ENCODE data around the gene ZFAND6.
"Not testable (repeated sequence)": the region's sequence is repeated elsewhere in the genome, so short reads cannot be mapped to it uniquely, and the experiment has no call there.

Gene ZFAND6

GRCh38 chr15:80099662-80100061 lies 40.2 kb downstream of the ZFAND6 start:
- not testable (repeated sequence) for DNase-seq

DNA sequence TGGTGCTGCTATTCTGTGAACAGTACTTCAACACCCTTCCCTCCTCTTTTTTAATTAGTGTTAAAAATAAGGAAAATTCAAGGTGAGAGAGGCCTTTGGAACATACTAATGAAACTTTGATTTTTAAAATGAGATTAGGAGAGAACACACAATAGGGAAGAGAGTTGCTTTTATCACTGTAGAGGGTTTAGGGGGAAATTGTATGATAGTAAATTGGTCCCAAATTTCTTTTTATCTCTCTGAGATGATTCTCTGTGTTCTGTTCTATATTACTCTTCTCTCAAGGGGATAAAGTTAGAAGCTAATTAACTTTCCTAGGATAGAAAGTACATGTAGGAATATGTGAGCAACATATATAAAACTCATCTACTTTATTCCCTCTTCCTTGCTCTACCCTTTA lies 40.8 kb downstream of the ZFAND6 start:
- no peak for DNase-seq

DNA sequence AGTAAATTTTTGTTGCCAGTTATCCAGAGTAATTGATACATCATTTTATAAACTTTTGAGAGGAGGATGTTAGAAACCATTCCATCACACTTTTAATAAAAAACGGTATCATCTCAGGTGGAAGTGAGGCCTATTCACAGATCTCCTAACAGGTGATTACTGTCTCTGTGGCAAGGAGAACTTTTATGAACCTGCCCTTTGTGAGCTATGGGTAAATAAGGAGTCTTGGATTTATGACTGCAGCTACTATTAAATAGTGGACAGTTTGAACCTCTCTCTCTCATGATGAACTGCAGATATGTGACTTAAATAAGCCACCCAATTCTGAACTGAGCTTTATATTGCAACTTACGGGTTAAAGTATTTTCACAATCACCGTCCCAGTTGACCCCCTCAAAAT lies 45.7 kb downstream of the ZFAND6 start:
- no peak for DNase-seq

GRCh38 chr15:80105595-80105994 lies 46.1 kb downstream of the ZFAND6 start:
- no peak for DNase-seq

- no peak for DNase-seq
Observed at GRCh38 chr15:80106051-80106450, 46.6 kb downstream of the ZFAND6 start.

DNA sequence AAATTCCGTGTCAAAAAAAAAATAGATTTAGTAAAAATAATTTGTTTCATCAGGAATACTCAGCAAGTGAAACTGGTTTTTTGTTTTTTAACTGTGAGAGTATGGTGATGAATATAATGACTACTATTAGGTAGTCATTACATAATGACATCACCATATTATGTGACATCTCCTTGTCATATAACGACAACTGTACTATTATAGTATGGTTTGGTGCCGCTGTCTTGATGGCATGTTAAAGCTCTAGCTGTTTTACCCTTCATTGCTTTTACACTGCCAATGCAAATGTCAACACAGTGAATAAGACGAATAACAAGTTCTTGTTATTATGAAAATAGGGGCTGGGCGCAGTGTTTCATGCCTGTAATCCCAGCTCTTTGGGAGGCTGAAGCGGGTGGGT lies 47.7 kb downstream of the ZFAND6 start:
- no peak for DNase-seq

DNA sequence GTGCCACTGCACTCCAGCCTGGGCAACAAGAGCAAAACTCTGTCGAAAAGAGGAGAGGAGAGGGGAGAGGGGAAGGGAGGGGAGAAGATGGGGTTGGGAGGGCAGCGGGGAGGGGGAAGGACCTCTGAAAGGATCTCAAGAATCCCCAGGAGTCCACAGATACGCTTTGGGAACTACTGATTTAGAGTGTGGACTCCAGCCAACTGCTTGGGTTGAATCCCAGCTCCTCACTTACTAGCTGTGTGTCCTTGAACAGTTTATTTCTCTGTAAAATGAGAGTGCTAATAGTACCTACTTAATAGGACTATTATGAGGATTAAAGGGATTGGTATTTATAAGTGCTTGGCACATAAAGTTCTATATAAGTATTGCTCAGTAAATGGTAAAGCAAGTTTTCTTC lies 48.3 kb downstream of the ZFAND6 start:
- no peak for DNase-seq

DNA sequence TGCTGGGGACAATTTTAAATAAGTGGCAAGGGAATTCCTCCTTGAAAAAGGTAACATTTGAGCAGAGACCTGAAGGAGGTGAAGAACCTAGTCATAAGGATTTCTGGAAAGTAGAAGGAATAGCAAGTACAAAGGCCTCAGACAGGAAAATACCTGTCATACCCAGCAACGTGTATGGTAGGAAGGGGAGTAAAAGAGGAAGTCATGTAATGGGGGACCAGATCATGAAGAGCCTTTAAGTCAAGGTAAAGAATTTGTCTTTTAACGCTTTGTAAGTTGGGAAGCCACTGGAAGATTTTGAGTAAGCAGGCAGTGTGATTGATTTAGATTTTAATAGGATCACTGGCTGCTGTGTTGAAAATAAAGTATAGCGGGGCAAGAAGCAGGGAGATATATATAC lies 49.9 kb downstream of the ZFAND6 start:
- no peak for DNase-seq

- DNase-seq, result no peak
Observed at GRCh38 chr15:80110920-80111319, 51.4 kb downstream of the ZFAND6 start.

DNA sequence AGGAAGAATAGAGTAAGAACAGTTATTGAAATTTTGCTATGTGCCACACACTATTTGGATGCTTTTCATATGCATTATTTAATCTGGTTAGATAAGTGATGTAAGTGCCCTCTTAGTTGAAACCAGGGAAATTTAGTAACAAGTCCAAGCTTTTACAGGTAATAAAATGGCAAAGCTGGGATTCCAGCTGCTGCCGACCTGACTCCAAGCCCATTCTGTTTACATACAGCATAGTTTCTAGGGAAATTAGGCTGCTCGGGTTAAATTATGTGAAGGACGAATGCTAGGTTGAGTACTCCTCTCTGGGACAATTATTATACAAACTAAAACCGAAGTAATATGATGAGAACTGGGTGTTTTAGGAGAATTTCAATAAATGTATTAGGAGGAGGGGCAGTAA lies 54.6 kb downstream of the ZFAND6 start:
- DNase-seq, result no peak

DNA sequence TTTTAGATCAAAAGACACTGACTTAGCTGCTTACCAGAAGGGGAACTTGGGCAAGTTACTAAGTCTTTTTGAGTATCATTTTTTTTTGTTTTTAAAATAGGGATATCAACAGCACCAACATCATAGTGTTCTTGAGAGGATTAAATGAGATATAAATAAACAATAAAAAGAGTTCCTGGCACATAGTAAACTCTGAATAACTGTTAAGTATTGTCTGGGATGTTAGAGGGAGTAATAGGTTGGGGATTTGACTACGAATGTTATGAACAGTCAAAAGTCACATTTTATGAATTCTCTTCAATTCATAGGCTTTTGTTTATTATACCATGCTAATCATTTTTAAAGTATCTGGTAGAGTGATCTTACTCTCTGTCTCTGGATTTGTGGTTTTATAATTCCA lies 55.5 kb downstream of the ZFAND6 start:
- DNase-seq, result no peak

DNA sequence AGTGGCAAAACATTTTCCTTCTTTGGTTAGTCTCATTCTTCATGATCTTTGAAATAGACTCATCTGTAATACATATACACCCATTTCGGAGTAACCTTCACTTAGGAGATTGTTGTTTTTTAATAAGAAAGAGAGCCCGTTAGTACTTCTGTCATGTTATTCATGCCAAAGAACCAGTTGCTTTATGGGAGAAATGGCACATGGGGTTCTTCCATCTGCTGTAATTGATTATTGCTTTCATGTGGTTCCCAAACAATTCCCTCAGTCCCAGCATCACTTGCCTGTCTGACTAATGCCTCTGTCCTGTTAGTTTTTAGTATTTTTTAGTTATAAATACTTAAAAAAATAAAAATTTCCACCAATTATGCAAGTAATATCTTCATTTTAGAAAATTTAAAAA lies 59.5 kb downstream of the ZFAND6 start:
- DNase-seq, result no peak

DNA sequence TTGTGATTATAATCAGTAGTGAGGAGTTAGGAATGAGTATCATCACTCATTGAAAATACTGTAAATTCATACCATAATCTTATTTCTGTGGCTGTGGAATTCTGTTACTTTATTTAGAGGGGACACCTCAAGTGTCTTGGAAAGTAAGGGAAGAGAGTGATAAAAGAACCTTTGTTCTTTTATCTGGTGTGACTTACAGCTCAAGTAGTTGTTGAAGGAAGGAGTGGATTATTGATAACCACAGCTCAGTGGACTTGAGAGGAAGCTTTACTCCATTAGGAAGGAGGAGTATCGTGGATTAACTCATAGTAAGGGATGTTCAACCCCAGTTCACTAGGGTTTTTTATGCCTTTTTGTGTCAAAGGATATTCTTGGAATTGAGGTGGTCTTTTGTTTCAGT lies 61.2 kb downstream of the ZFAND6 start:
- DNase-seq, result no peak

- DNase-seq, result no peak
Observed at GRCh38 chr15:80121546-80121945, 62.1 kb downstream of the ZFAND6 start.

DNA sequence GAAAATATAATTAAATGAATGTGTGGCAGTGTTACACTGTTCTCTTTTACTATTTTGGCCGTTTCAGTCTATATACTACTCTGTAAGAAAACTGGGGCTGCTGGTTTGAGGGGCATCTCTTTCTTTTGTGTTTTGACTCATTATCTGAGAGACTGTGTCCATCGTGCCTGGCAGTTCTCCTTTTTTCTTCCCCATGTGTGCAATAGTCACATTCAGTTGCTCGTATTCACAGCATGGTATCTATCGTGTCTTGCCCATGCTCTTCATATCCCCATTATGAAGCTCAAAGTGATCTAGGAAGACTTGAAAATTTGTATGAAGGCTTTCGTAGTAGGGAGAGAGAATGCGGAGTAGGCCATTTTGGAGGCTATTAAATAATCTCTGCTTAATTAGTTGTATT lies 63.6 kb downstream of the ZFAND6 start:
- DNase-seq, result no peak

DNA sequence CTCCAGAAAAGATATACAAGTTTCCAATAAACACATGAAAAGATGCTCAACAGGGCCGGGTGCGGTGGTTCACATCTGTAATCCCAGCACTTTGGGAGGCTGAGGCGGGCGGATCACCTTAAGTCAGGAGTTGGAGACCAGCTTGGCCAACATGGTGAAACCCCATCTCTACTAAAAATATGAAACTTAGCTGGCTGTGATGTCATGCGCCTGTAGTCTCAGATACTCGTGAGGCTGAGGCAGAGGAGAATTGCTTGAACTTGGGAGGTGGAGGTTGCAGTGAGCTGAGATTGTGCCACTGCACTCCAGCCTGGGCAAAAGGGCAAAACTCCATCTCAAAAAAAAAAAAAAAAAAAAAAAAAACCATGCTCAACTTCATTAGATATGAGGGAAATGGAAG lies 67.8 kb downstream of the ZFAND6 start:
- not testable (repeated sequence) for DNase-seq

- no peak for DNase-seq
Observed at GRCh38 chr15:80127911-80128310, 68.4 kb downstream of the ZFAND6 start.

GRCh38 chr15:80132382-80132781 lies 72.9 kb downstream of the ZFAND6 start:
- DNase-seq, result no peak

GRCh38 chr15:80136854-80137253 lies 77.4 kb downstream of the ZFAND6 start:
- DNase-seq, result no peak

DNA sequence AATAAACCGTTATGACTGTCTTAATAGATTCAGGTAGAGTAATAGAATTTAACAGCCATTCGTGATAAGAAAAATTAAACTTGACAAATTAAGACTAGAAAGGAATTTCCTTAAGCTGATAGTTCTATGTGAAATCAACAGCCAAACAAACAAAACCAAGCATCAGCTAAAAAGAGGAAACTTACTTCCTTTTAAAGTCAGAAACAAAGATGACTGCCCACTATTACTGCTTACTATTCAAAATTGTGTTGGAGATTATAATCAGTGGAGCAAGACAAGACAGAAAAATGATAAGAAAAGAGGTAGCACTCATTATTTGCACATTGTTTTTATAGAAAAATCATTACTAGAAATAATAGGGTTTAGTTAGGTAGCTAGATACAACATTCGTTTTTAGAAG lies 79.5 kb downstream of the ZFAND6 start:
- no peak for DNase-seq

DNA sequence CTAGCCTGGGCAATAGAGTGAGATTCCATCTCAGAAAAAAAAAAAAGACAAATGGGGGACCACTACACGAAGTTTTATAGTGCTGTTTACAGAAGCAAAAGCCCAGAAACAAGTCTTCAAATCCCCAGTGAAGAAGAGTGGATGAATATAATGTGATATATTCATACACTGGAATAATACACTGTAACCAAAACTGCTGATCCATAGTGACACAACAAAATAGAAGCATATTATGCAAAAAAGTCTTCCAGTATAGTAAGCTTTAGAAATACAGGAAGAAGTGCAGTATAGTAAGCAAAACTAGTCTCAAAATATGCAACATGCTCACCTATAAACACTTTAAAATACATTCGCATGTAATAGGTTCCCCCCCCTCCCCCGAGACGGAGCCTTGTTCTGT lies 81.4 kb downstream of the ZFAND6 start:
- DNase-seq, result no peak

DNA sequence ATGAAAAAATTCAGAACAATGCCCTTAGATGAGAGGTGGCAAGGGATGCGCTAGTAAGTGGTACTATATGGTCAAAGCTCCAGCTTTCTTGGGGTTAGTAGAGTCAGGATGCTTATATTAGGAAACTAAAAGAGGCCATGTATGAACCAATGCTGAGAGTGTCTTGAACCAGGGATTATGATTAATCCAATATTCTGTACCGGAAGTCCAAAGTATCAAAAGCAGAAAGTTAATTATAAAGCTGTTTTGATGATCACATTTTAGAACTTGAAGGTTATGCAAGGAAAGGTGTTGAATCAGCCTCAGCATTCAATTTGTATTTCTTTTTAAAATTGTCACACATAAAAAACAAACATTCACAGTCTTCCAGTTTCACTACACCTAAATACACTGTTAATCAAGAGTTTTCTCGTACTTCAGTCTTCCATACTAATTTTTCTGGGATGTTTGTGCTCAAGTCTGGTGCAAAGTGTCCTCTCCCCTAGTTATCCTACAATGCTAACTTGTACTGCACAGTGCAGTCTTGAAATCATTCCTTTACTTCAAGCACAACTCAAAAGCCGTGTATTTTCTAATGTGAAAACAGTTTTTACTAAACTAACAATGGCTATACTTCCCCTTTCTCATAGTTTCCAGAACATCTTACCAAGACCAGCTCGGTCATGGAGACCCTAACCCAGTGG lies 82.6 kb downstream of the ZFAND6 start:
- DNase-seq, result no peak

DNA sequence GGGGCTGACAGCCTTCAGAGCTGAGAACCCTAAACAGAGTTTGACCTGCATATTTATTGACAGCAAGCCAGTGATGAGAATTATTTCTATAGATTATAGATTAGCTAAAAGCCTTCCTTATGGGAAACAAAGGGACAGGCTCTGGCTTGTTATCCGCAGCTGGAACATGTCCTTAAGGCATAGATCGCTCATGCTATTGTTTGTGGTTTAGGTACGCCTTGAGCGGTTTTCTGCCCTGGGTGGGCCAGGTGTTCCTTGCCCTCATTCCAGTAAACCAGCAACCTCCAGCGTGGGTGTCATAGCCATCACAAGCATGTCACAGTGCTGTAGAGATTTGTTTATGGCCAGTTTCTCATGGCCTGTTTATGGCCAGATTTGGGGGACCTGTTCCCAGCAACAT lies 83.2 kb downstream of the ZFAND6 start:
- DNase-seq, result no peak

DNA sequence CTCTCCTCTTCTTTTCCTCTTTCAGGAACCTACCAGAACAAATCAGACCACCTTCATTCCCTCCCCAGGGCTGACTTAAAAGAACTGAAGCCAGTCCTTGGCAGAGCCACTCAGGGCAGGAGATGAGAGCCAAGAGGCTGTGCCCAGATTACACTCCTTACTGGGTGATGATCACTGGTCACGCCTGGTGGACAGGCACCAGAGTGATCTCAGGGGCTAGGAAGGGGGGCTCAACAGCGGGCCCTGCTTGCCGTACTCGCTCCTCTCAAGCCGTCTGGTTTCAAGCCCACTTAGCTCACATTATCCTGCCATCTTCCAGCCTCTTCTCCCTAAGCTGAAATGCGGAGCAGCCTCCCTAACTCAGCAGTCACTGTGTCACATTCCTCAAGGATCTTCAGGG lies 91.7 kb downstream of the ZFAND6 start:
- no peak for DNase-seq

DNA sequence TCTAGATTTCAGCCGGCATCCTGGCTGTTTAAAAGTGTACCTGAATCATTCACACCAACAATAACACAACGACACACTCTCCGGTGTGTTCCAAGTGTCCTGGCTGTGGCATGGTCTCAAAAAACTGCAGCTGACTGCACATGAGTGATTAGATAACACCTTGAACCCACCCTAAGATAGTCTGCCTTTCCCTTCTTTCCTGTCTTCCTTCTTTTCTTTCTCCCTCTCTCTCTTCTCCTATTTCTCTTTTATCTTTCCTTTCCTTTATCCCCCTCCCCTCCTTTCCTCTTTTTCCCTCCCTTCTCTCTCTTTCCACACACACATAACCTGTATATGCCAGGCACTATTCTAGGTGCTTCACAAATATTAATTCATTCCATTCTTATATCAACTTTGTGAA lies 92.1 kb downstream of the ZFAND6 start:
- no peak for DNase-seq
